HG03175 (cell line): ENCODE data around the gene MIS18A.
"Not testable (repeated sequence)": the region's sequence is repeated elsewhere in the genome, so short reads cannot be mapped to it uniquely, and the experiment has no call there.

Experiments
- ATAC-seq: cut with Tn5 transposase; IDR thresholded peaks from one replicate; pipeline ENCODE4 v1.9.1; 2021; ENCODE audit warnings: mild to moderate bottlenecking, moderate library complexity; ENCODE audit not compliant: unreplicated experiment

The MIS18A gene

GRCh38 chr21:32278518-32279376, at the start of gene MIS18A:
TSS of gene MIS18A (minus strand) at chr21:32279049. CDS start at chr21:32279014, 35 bp downstream.
- ATAC-seq, result peak; percentile 98

- no peak for ATAC-seq
Measured at GRCh38 chr21:32328595-32328994, 49.7 kb upstream of the MIS18A start.

- no peak for ATAC-seq
Measured at GRCh38 chr21:32325706-32326105, 46.9 kb upstream of the MIS18A start.

- no peak for ATAC-seq
Measured at GRCh38 chr21:32322676-32323075, 43.8 kb upstream of the MIS18A start.

- no peak for ATAC-seq
Measured at GRCh38 chr21:32322103-32322502, 43.3 kb upstream of the MIS18A start.

- no peak for ATAC-seq
Measured at GRCh38 chr21:32321480-32321879, 42.6 kb upstream of the MIS18A start.

- no peak for ATAC-seq
Measured at GRCh38 chr21:32320726-32321125, 41.9 kb upstream of the MIS18A start.

GRCh38 chr21:32320059-32320458, 41.2 kb upstream of the MIS18A start:
- ATAC-seq, result no peak

- no peak for ATAC-seq
Measured at GRCh38 chr21:32319012-32319411, 40.2 kb upstream of the MIS18A start.

- ATAC-seq, result no peak
Measured at GRCh38 chr21:32317726-32318125, 38.9 kb upstream of the MIS18A start.

- ATAC-seq, result no peak
Measured at GRCh38 chr21:32316361-32317215, 37.7 kb upstream of the MIS18A start.

GRCh38 chr21:32315511-32316281, 36.8 kb upstream of the MIS18A start:
- no peak for ATAC-seq

GRCh38 chr21:32314806-32315205, 36.0 kb upstream of the MIS18A start:
- no peak for ATAC-seq

GRCh38 chr21:32312976-32313375, 34.1 kb upstream of the MIS18A start:
- ATAC-seq, result no peak

- no peak for ATAC-seq
Measured at GRCh38 chr21:32312326-32312725, 33.5 kb upstream of the MIS18A start.

GRCh38 chr21:32311621-32312020, 32.8 kb upstream of the MIS18A start:
- ATAC-seq, result no peak

- ATAC-seq, result not testable (repeated sequence)
Measured at GRCh38 chr21:32310976-32311375, 32.1 kb upstream of the MIS18A start.

GRCh38 chr21:32309906-32310460, 31.1 kb upstream of the MIS18A start:
- ATAC-seq, result no peak

GRCh38 chr21:32308696-32309095, 29.8 kb upstream of the MIS18A start:
- ATAC-seq, result no peak

- ATAC-seq, result no peak
Measured at GRCh38 chr21:32307706-32308105, 28.9 kb upstream of the MIS18A start.
